COR-L47 (cell line): Measurements from ENCODE around the gene SLC25A48.
A peak's percentile ranks its signal among the peaks of the same experiment; 100 is the strongest.
"Not testable (repeated sequence)": the region's sequence is repeated elsewhere in the genome, so short reads cannot be mapped to it uniquely, and the experiment has no call there.

Experiments
- DNase-seq: peaks from one replicate; lab custom pipeline; 2025; lab: John Stamatoyannopoulos, UW

The SLC25A48 gene

GRCh38 chr5:135829681-135830383, 4.6 kb upstream of the SLC25A48 start:
- peak; percentile 76 for DNase-seq

DNA sequence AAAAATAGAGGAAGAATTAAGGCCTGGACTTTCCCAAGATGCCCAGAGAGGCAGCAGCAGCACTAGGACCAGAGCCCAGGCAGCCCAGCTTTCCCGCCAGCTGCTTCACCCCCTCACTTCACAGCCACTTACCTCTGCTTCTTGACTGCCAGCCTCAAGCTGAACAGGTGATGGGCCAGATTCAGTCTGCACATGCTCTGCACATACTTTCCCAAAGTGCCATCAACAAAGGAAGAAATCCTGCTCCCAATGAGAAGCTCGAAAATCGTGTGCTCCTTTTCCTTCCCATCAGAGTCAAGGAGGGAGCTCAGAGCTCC, 4.1 kb upstream of the SLC25A48 start:
- no peak for DNase-seq

- DNase-seq, result no peak
Measured at GRCh38 chr5:135830876-135831275, 3.6 kb upstream of the SLC25A48 start.

DNA sequence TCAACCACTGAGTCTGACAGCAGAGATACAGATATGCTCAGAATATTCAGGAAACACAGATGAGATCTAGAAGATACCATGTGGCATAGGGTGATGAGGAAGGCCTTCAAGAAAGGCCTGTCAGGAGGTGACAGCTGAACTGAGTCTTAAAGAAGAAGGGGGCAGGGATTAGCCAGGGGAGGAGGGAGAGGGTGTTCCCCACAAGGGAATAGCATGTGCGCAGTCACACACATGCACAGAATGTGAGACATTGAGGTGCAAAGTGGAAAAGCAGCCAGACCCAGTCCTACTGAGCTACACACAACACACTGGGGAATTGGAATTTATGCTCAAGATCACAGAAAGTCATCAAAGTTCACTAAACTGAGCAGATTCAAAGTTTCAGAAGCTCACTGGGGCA, 3.0 kb upstream of the SLC25A48 start:
- no peak for DNase-seq

- no peak for DNase-seq
Measured at GRCh38 chr5:135831851-135832555, 2.5 kb upstream of the SLC25A48 start.

DNA sequence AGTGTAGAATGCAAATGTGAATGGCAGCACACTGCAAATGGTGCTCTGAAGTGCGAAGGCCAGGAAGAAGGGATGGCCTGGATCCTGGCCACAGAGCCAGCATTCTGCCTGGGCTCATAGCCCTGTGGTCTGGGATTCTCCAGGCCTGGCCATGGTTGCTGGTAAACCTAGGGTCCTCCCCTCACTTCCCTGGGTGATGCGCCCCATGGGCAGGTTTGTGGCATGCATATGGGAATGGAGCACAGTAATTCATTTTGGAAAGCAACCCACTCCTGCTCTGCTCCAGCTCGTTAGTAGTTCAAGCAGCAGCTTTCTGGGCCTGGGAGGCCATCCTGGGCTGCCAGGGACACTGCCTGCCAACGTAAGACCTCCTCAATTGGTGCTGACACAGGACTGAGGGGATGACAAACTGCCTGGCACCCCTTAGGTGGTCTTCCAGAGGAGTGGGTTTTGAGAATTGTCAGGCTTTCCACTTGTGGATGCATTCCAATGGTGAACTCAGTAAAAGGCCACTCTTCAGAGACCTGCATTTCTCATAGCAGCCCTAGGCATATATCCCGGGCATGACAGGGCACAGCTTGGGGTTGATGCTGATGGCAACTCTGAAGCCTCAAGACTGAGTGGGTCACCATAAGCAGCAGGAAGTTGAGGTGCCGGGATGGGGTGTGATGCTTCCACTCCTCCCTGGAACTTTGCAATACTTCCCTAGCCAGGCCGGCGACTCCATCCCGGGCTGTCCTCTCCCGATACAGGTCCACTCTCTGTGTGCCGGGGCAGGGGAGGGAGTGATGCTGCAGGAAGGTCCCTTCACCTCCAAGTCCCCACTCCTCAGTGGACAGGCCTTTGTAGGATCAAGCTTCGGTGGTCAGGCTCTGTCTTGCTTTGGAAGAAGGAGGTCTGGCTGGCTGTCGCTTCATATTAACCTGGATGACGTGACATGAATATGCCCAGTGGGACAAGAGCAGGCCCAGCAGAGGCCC, 1.2 kb upstream of the SLC25A48 start:
- no peak for DNase-seq

DNA sequence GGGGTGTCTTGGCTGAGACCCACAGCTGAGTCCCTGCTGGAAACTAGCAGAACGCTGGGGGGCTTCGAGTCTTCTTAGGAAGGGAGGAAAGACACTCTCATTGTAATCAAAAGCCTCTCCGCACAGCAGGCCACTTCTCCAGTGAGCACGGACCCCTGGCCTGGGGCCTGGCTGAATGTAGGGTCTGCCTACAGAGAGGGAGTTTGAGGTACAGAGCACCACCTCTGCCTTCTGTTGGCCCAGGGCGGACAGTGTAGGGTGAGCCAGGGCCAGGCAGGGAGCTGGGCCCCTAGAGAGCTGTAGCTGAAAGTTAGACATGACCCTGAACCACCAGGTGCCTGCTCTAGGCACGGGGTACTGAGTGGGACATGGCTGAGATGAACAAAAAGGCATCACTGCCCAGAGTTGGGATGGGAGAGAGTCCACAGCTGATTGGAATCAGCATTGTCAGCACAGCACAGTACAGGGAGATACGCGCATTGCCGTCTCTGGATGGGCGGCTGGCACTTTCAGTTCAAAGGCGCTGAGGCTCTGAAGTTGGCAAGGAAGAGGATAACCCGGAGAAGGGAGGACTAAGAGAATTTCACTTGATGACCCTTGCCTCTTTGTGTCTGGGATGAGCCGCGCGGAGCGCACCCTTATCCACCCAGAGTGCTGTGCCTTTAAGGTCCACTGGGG, 363 bp upstream of the SLC25A48 start:
- no peak for DNase-seq

- DNase-seq, result no peak
Measured at GRCh38 chr5:135835766-135836165, 1.3 kb downstream of the SLC25A48 start.

DNA sequence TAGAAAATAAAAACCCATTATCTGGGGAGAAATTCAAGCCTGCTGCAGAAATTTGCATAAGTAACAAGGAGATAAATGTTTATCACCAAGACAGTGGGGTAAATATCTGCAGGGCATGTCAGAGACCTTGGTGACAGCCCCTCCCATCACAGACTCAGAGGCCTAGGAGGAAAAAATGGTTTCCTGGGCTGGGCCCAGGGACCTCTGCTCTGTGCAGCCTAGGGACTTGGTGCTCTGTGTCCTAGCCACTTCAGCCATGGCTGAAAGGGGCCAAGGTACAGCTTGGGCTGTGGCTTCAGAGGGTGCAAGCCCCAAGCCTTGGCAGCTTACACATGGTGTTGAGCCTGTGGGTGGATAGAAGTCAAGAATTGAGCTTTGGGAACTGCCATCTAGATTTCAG, 3.9 kb downstream of the SLC25A48 start:
- not testable (repeated sequence) for DNase-seq

GRCh38 chr5:135839566-135839965, 5.1 kb downstream of the SLC25A48 start:
- DNase-seq, result no peak

DNA sequence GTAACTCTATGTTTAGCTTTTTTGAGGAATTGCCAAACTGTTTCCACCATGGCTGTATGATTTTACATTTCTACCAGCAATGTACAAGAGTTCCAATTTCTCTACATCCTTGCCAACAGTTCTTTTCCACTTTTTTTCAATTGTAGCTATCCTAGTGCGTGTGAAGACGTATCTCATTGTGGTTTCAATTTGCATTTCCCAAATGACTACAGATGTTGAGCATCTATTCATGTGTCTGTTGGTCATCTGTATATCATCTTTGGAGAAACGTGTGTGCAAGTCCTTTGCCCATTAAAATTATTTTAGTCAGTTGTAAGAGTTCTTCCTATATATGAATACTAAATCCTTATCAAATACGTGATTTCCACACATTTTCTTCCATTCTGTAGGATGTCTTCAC, 6.5 kb downstream of the SLC25A48 start:
- DNase-seq, result no peak

DNA sequence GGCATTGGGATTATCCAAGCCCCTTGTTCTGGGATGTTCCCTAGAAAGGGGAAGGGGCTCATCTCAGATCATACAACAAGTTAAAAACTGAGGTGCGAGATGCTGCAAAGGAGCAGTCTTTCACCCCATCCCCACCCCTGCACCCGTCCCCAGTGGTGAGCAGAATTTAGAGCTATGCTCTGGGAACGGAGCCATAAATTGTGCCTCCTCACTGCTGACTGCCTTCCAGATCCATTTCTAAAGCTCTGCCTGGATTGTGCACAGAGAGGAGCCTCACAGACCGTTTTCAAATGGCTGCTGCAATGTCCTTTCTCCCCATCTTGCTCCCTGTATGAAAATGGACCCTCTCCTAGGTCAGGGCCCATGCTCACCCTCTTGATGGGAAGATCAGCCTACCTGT, 8.3 kb downstream of the SLC25A48 start:
- DNase-seq, result no peak

DNA sequence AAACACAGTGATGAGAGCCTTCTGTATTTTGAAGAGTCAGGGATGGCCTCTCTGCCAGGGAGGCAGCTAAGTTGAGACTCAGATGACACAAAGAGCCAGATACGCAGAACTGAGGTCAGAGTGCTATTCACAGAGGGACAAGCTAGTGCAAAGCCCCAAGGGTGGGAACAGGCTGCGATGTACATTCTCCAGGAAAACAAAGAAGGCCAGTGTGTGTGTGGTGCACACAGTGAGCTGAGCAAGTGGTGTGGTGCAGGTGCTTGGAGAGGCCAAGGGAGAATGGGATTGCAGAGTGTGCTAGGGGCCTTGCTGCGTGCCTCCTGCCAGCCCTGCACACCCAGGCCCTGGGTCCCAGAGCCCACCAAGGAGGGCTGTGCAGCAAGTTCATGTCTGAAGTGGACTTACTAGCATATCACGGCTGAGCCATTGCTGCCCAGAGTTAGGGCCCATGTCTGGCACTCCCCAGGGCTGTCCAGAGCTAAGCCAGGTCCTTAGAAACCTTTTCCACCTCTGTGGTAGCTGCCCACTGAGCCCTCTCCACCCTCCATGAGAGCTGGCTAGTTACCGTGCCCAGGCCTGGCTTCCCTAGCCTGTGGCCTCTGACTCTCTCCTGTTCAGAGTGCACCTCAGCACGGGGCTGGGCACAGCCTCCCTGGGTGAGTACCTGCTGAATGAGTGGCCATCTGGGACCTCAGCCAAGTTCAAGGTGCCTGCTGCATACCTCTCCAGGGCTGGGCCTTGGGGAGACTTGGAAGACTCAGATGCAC, 9.3 kb downstream of the SLC25A48 start:
- DNase-seq, result no peak

DNA sequence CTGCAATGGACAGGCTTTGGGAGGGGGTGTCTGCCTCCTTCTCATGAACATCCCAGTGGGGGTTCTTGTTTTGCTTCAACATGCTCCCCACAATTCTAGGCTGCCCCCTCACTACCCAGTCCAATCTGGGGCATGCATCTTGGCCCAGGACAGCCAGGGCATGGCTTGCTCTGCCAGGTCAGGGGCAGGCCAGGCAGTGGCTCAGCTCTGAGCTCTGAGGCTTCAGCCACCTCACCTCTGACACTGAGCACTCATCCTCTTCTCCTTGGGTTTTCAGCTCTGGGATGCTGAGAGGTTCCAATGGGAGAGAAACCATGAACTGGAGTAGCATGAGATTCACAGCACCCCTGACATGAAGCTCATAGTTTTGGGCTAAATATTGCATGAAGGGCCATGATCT, 11.8 kb downstream of the SLC25A48 start:
- DNase-seq, result no peak

GRCh38 chr5:135847976-135848375, 13.5 kb downstream of the SLC25A48 start:
- DNase-seq, result no peak

GRCh38 chr5:135850231-135850630, 15.8 kb downstream of the SLC25A48 start:
- no peak for DNase-seq

- no peak for DNase-seq
Measured at GRCh38 chr5:135850671-135851070, 16.2 kb downstream of the SLC25A48 start.

DNA sequence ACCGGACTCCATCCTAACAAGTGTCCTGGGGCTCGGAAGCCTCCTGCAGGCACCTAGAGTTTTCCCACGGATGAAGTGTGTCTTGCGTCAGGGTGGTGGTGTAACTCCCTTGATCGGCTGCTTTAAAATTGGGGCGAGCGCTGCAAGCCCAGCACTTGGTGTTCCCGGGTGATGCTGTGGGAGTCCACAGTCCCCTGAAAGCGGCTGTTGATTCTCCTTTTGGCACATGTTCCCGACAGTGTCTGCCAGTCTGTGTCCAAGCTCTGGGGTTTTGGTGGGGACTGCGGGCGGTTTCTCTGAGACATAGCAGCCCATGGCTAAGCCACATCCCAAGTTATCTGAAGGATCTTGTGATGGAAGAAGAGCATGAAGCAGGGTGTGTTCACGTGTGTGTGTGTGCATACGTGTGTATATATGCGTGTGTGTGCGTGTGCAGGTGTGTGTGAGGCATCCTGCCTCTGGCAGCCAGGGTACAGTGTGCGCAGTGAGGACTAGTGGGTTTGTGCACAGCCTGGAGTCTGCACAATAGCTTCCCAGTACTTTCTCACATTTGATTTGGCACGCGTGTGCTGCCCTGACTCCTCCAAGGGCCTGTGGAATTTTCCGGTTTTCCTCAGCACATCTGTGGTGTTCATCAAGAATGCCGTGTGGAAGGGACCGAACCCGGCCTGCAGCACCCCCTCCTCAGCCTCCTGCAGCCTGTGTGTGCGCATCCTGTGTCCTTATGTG, 16.9 kb downstream of the SLC25A48 start:
- no peak for DNase-seq

GRCh38 chr5:135851915-135852845, 17.7 kb downstream of the SLC25A48 start:
- no peak for DNase-seq
